Central memory CD8-positive, alpha-beta T cell (primary cell): ENCODE measurements around the gene PSMC3.

Experiments used
- ATAC-seq: fragments of 150-1000 bp; cut with Tn5 transposase; replicated peaks from 2 replicates; pipeline ENCODE4 v1.10.0; 2022; ENCODE audit warnings: mild to moderate bottlenecking, moderate FRiP score, moderate number of reproducible peaks; ENCODE audit not compliant: poor library complexity, severe bottlenecking; ENCODE audit errors: extremely low read depth
- DNase-seq, 2 donors: peaks; one replicate each; pipeline ENCODE4 v3.0.0; 2021; ENCODE audit warnings: low spot score in 2 of 2
- H3K27ac Mint-ChIP-seq: one replicate; pipeline ENCODE4 v1.8.0; 2022; ENCODE audit warnings: low read depth, mild to moderate bottlenecking, moderate library complexity, mixed read lengths
- H3K27me3 Mint-ChIP-seq: one replicate; pipeline ENCODE4 v1.8.0; 2022; ENCODE audit warnings: mixed read lengths
- H3K36me3 Mint-ChIP-seq: one replicate; pipeline ENCODE4 v1.8.0; 2022; ENCODE audit warnings: mild to moderate bottlenecking, moderate library complexity, mixed read lengths; ENCODE audit not compliant: insufficient read depth
- H3K4me1 Mint-ChIP-seq: one replicate; pipeline ENCODE4 v1.8.0; 2022; ENCODE audit warnings: mixed read lengths
- H3K4me3 Mint-ChIP-seq: one replicate; pipeline ENCODE4 v1.8.0; 2022; ENCODE audit warnings: mild to moderate bottlenecking, moderate library complexity, mixed read lengths
- H3K9me3 Mint-ChIP-seq: one replicate; pipeline ENCODE4 v1.8.0; 2022; ENCODE audit warnings: mixed read lengths

The PSMC3 gene

GRCh38 chr11:47393163-47394049 lies 32.8 kb downstream of the PSMC3 start:
- Mint-ChIP-seq H3K9me3 (no peaks in the 10 kb centered on the region), H3K27ac (peak overlapping the region; percentile 91), H3K4me3 (peak overlapping the region; percentile 59), H3K4me1 (peaks cover 43% of the 10 kb centered on the region), H3K36me3 (no peaks in the 10 kb centered on the region), H3K27me3 (no peaks in the 10 kb centered on the region)
- DNase-seq, result no peak
- no peak for ATAC-seq

GRCh38 chr11:47392546-47393162 lies 33.6 kb downstream of the PSMC3 start:
- H3K4me3 Mint-ChIP-seq, result no peak overlapping the region
- peaks cover 43% of the 10 kb centered on the region for H3K4me1 Mint-ChIP-seq
- no peak for ATAC-seq
- no peaks in the 10 kb centered on the region for H3K27me3 Mint-ChIP-seq
- H3K9me3 Mint-ChIP-seq, result no peaks in the 10 kb centered on the region
- no peak for DNase-seq
- H3K27ac Mint-ChIP-seq, result no peak overlapping the region
- no peaks in the 10 kb centered on the region for H3K36me3 Mint-ChIP-seq

GRCh38 chr11:47391711-47392432 lies 34.4 kb downstream of the PSMC3 start:
- no peak for DNase-seq
- Mint-ChIP-seq H3K4me1 (peaks cover 38% of the 10 kb centered on the region), H3K9me3 (no peaks in the 10 kb centered on the region), H3K27ac (peak overlapping the region; percentile 91), H3K4me3 (no peak overlapping the region), H3K36me3 (no peaks in the 10 kb centered on the region), H3K27me3 (no peaks in the 10 kb centered on the region)
- ATAC-seq, result no peak

- no peaks in the 10 kb centered on the region for H3K27me3 Mint-ChIP-seq
- no peak for ATAC-seq
- no peak for DNase-seq
- no peak overlapping the region for H3K4me3 Mint-ChIP-seq
- H3K4me1 Mint-ChIP-seq, result peaks cover 38% of the 10 kb centered on the region
- no peaks in the 10 kb centered on the region for H3K9me3 Mint-ChIP-seq
- H3K36me3 Mint-ChIP-seq, result no peaks in the 10 kb centered on the region
- H3K27ac Mint-ChIP-seq, result peak overlapping the region; percentile 91
Measured at GRCh38 chr11:47391077-47391583, 35.1 kb downstream of the PSMC3 start.

GRCh38 chr11:47390422-47390760 lies 35.8 kb downstream of the PSMC3 start:
- DNase-seq (no peak), ATAC-seq (no peak)
- Mint-ChIP-seq H3K9me3 (no peaks in the 10 kb centered on the region), H3K27me3 (no peaks in the 10 kb centered on the region), H3K27ac (peak overlapping the region; percentile 46), H3K36me3 (no peaks in the 10 kb centered on the region), H3K4me1 (peaks cover 33% of the 10 kb centered on the region), H3K4me3 (no peak overlapping the region)

GRCh38 chr11:47389577-47390421 lies 36.4 kb downstream of the PSMC3 start:
- H3K27me3 Mint-ChIP-seq, result no peaks in the 10 kb centered on the region
- peaks cover 30% of the 10 kb centered on the region for H3K4me1 Mint-ChIP-seq
- peak overlapping the region; percentile 44 for H3K4me3 Mint-ChIP-seq
- H3K9me3 Mint-ChIP-seq, result no peaks in the 10 kb centered on the region
- DNase-seq, result no peak
- no peaks in the 10 kb centered on the region for H3K36me3 Mint-ChIP-seq
- ATAC-seq, result peak; percentile 50
- H3K27ac Mint-ChIP-seq, result peak overlapping the region; percentile 64

GRCh38 chr11:47388697-47389576 lies 37.3 kb downstream of the PSMC3 start:
- no peak for DNase-seq
- Mint-ChIP-seq H3K36me3 (no peaks in the 10 kb centered on the region), H3K4me3 (peak overlapping the region; percentile 44), H3K27me3 (no peaks in the 10 kb centered on the region), H3K9me3 (no peaks in the 10 kb centered on the region), H3K27ac (peak overlapping the region; percentile 64), H3K4me1 (peaks cover 25% of the 10 kb centered on the region)
- no peak for ATAC-seq

- ATAC-seq (no peak), DNase-seq (no peak)
- no peaks in the 10 kb centered on the region for H3K36me3 Mint-ChIP-seq
- H3K27ac Mint-ChIP-seq, result no peak overlapping the region
- H3K4me1 Mint-ChIP-seq, result peaks cover 24% of the 10 kb centered on the region
- no peak overlapping the region for H3K4me3 Mint-ChIP-seq
- no peaks in the 10 kb centered on the region for H3K9me3 Mint-ChIP-seq
- H3K27me3 Mint-ChIP-seq, result no peaks in the 10 kb centered on the region
Measured at GRCh38 chr11:47387944-47388696, 38.1 kb downstream of the PSMC3 start.

- ATAC-seq (no peak), DNase-seq (no peak)
- Mint-ChIP-seq H3K36me3 (no peaks in the 10 kb centered on the region), H3K4me3 (no peak overlapping the region), H3K4me1 (peaks cover 5% of the 10 kb centered on the region), H3K9me3 (no peaks in the 10 kb centered on the region), H3K27me3 (no peaks in the 10 kb centered on the region), H3K27ac (no peak overlapping the region)
Measured at GRCh38 chr11:47384498-47384897, 41.7 kb downstream of the PSMC3 start.

- no peak for ATAC-seq
- H3K9me3 Mint-ChIP-seq, result no peaks in the 10 kb centered on the region
- no peaks in the 10 kb centered on the region for H3K27me3 Mint-ChIP-seq
- no peaks in the 10 kb centered on the region for H3K36me3 Mint-ChIP-seq
- no peak overlapping the region for H3K27ac Mint-ChIP-seq
- DNase-seq, result no peak
- H3K4me1 Mint-ChIP-seq, result no peaks in the 10 kb centered on the region
- no peak overlapping the region for H3K4me3 Mint-ChIP-seq
Measured at GRCh38 chr11:47383071-47383470, 43.2 kb downstream of the PSMC3 start.

- H3K27me3 Mint-ChIP-seq, result no peaks in the 10 kb centered on the region
- no peaks in the 10 kb centered on the region for H3K9me3 Mint-ChIP-seq
- no peak overlapping the region for H3K27ac Mint-ChIP-seq
- no peak for DNase-seq
- no peaks in the 10 kb centered on the region for H3K4me1 Mint-ChIP-seq
- H3K36me3 Mint-ChIP-seq, result no peaks in the 10 kb centered on the region
- no peak for ATAC-seq
- H3K4me3 Mint-ChIP-seq, result no peak overlapping the region
Measured at GRCh38 chr11:47380078-47380477, 46.2 kb downstream of the PSMC3 start.
